Measurements from ENCODE around the gene SGK1. TPM values are rescaled to one million over a fixed set of nuclear protein-coding genes. Genes with fewer than 3 reads are reported as not detected.

SGK1 gene
- total and polyA plus RNA-seq, 3 donors from 2014 or later, result 91.3 to 208 (median 154) TPM

GRCh38 chr6:134233180-134233955, 84.5 kb downstream of the SGK1 start:
- intact Hi-C loops (cut with DNase I; ENCODE audit: low total_unique reads), result no loop called here
- no peaks in the 10 kb centered on the region for H3K36me3 ChIP-seq (ENCODE audit: low read depth, missing control alignments)
- no peaks in the 10 kb centered on the region for H3K9me3 ChIP-seq
- no peak overlapping the region for H3K27ac ChIP-seq
- no peak for DNase-seq
- WGBS, 2 donors, result 81 to 88% methylated on average over 5 of the region's 5 CpGs
- H3K4me3 ChIP-seq, result no peak overlapping the region
- H3K4me1 ChIP-seq, result no peaks in the 10 kb centered on the region
- H3K27me3 ChIP-seq, result no peaks in the 10 kb centered on the region
- TF ChIP-seq POLR2A (IDR thresholded peaks at IDR 0.05), result no peak
- TF ChIP-seq, protein P1, sequence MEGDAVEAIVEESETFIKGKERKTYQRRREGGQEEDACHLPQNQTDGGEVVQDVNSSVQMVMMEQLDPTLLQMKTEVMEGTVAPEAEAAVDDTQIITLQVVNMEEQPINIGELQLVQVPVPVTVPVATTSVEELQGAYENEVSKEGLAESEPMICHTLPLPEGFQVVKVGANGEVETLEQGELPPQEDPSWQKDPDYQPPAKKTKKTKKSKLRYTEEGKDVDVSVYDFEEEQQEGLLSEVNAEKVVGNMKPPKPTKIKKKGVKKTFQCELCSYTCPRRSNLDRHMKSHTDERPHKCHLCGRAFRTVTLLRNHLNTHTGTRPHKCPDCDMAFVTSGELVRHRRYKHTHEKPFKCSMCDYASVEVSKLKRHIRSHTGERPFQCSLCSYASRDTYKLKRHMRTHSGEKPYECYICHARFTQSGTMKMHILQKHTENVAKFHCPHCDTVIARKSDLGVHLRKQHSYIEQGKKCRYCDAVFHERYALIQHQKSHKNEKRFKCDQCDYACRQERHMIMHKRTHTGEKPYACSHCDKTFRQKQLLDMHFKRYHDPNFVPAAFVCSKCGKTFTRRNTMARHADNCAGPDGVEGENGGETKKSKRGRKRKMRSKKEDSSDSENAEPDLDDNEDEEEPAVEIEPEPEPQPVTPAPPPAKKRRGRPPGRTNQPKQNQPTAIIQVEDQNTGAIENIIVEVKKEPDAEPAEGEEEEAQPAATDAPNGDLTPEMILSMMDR (IDR thresholded peaks at IDR 0.05), result no peak

DNA sequence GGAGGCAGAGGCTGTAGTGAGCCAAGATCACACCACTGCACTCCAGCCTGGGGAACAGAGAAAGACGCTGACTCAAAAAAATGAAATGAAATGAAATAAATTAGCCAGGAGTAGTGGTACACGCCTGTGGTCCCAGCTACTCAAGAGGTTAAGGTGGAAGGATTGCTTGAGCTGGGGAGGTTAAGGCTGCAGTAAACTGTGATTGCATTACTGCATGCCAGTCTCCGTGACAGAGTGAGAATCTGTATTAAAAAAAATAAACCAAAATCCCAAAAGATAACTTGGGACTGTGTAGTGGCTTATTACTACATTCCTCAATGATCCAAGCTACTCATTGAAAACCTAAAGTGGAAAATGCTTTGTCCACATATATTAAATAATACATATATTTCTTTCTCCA, 87.0 kb downstream of the SGK1 start:
- Histone ChIP-seq H3K9me3 (no peaks in the 10 kb centered on the region), H3K4me3 (no peak overlapping the region), H3K4me1 (no peaks in the 10 kb centered on the region), H3K27me3 (no peaks in the 10 kb centered on the region), H3K36me3 (ENCODE audit: low read depth, missing control alignments) (no peaks in the 10 kb centered on the region), H3K27ac (no peak overlapping the region)
- intact Hi-C loops (cut with DNase I; ENCODE audit: low total_unique reads), result no loop called here
- no peak for TF ChIP-seq POLR2A (IDR thresholded peaks at IDR 0.05)
- TF ChIP-seq, protein P1 (IDR thresholded peaks at IDR 0.05), result no peak
- DNase-seq, result no peak
- WGBS, 2 donors, result 92 to 94% methylated on average over 3 of the region's 3 CpGs

GRCh38 chr6:134230087-134230700, 87.7 kb downstream of the SGK1 start:
- no peaks in the 10 kb centered on the region for H3K36me3 ChIP-seq (ENCODE audit: low read depth, missing control alignments)
- DNase-seq, result no peak
- H3K27me3 ChIP-seq, result no peaks in the 10 kb centered on the region
- intact Hi-C loops (cut with DNase I; ENCODE audit: low total_unique reads), result no loop called here
- no peaks in the 10 kb centered on the region for H3K9me3 ChIP-seq
- no peak overlapping the region for H3K27ac ChIP-seq
- TF ChIP-seq POLR2A (IDR thresholded peaks at IDR 0.05), result no peak
- no peak overlapping the region for H3K4me3 ChIP-seq
- WGBS, 2 donors, result 82 to 89% methylated on average over 8 of the region's 8 CpGs
- H3K4me1 ChIP-seq, result no peaks in the 10 kb centered on the region

GRCh38 chr6:134229520-134229919, 88.4 kb downstream of the SGK1 start:
- no peak for DNase-seq
- no peak overlapping the region for H3K27ac ChIP-seq
- H3K36me3 ChIP-seq (ENCODE audit: low read depth, missing control alignments), result no peaks in the 10 kb centered on the region
- TF ChIP-seq POLR2A (IDR thresholded peaks at IDR 0.05), result no peak
- TF ChIP-seq, protein P1 (IDR thresholded peaks at IDR 0.05), result no peak
- no peak overlapping the region for H3K4me3 ChIP-seq
- 85 to 89% methylated on average over 2 of the region's 2 CpGs for WGBS, 2 donors
- no peaks in the 10 kb centered on the region for H3K9me3 ChIP-seq
- intact Hi-C loops (cut with DNase I; ENCODE audit: low total_unique reads), result no loop called here
- H3K27me3 ChIP-seq, result no peaks in the 10 kb centered on the region
- no peaks in the 10 kb centered on the region for H3K4me1 ChIP-seq

- Histone ChIP-seq H3K36me3 (ENCODE audit: low read depth, missing control alignments) (no peaks in the 10 kb centered on the region), H3K4me1 (no peaks in the 10 kb centered on the region), H3K27ac (no peak overlapping the region), H3K4me3 (no peak overlapping the region), H3K27me3 (no peaks in the 10 kb centered on the region), H3K9me3 (no peaks in the 10 kb centered on the region)
- intact Hi-C loops (cut with DNase I; ENCODE audit: low total_unique reads), result no loop called here
- no peak for TF ChIP-seq POLR2A (IDR thresholded peaks at IDR 0.05)
- TF ChIP-seq, protein P1 (IDR thresholded peaks at IDR 0.05), result no peak
- DNase-seq, result no peak
- 44 to 53% methylated on average over 2 of the region's 2 CpGs for WGBS, 2 donors
These were observed 94.0 kb downstream of the SGK1 start for GRCh38 chr6:134223796-134224420.

Measured in testis (tissue), 3 donors.